H1 (cell line): ENCODE data around the gene CCDC116. TPM values are rescaled to one million over a fixed set of nuclear protein-coding genes. Genes with fewer than 3 reads are reported as not detected.
A peak's percentile ranks its signal among the peaks of the same experiment; 100 is the strongest.

ENCODE experiments used
- CTCF ChIP-seq, 3 experiments: IDR thresholded peaks; 1 replicate in 2 of 3; 2 replicates in 1 of 3; pipeline versions ENCODE4 v1.5.1 to v1.6.1; 2011; ENCODE audit warnings: low read length in 3 of 3, mild to moderate bottlenecking in 3 of 3, inconsistent platforms in 2 of 3, low read depth in 1 of 3, moderate library complexity in 1 of 3; ENCODE audit not compliant: insufficient read depth in 1 of 3; ENCODE audit errors: control extremely low read depth in 1 of 3
- SIRT6 ChIP-seq: IDR thresholded peaks from one replicate; pipeline ENCODE4 v1.7.1; 2012; ENCODE audit warnings: low read length, inconsistent platforms
- polyA plus RNA-seq, 7 experiments: library from polyadenylated mRNA; depleted of rRNA in 3 of 7; stranded (reverse) in 5 of 7; unstranded in 2 of 7; fragments of >200 nt in 5 of 7; fragments of 200-250 nt in 2 of 7; gene quantifications; 1 replicate in 5 of 7; 2 replicates in 1 of 7; 4 replicates in 1 of 7; pipeline versions ENCODE4 v1.2.1 to v1.2.3, GENCODE V29; 2011 to 2013; ENCODE audit warnings: missing spikeins in 2 of 7, mixed read lengths in 2 of 7
- total RNA-seq: library from RNA; stranded (reverse); fragmentation: NEBNext Ultra II Directional; extraction: Animal tissue kit (Norgen Biotek cat#: 25700); gene quantifications from 2 replicates; pipeline ENCODE4 v1.2.1, GENCODE V29; 2021

Gene CCDC116
- total and polyA plus RNA-seq, 2 of the 8 experiments (the other 6 are each of a cell fraction or from before 2014, with no cell fraction given): 0.08 TPM; not detected in 1

GRCh38 chr22:21641417-21641788, 8.8 kb downstream of the CCDC116 start (continued):
- TF ChIP-seq CTCF (IDR thresholded peaks at IDR 0.05; ENCODE audit: control extremely low read depth in 1 of 3, insufficient read depth in 1 of 3, low read depth in 1 of 3, low read length in 3 of 3): peak; percentile 45 to 54 (median 52)
- TF ChIP-seq SIRT6: no peak
